Muscle layer of duodenum (tissue), 2 donors: ENCODE measurements around the gene RSL1D1.
"Not testable (repeated sequence)": the region's sequence is repeated elsewhere in the genome, so short reads cannot be mapped to it uniquely, and the experiment has no call there.

Experiments
- H3K27ac ChIP-seq: one replicate; pipeline ENCODE4 v1.7.0; 2013; ENCODE audit warnings: mild to moderate bottlenecking, low read length
- H3K27me3 ChIP-seq: one replicate; pipeline ENCODE4 v1.7.0; 2013; ENCODE audit warnings: low read depth, mild to moderate bottlenecking, control low read depth, low read length
- H3K36me3 ChIP-seq, 2 donors: one replicate each; pipeline ENCODE4 v1.7.0; 2013; ENCODE audit warnings: low read length in 2 of 2, control low read depth in 1 of 2, mild to moderate bottlenecking in 1 of 2; ENCODE audit not compliant: insufficient read depth in 2 of 2, control insufficient read depth in 1 of 2
- H3K4me1 ChIP-seq, 2 donors: one replicate each; pipeline ENCODE4 v1.7.0; 2013; ENCODE audit warnings: low read length in 2 of 2, mild to moderate bottlenecking in 2 of 2, control low read depth in 1 of 2, moderate library complexity in 1 of 2; ENCODE audit not compliant: insufficient read depth in 2 of 2, control insufficient read depth in 1 of 2
- H3K4me3 ChIP-seq, 2 donors: one replicate each; pipeline ENCODE4 v1.7.0; 2013; ENCODE audit warnings: low read length in 2 of 2, low read depth in 1 of 2, mild to moderate bottlenecking in 1 of 2
- H3K9me3 ChIP-seq, 2 donors: one replicate each; pipeline ENCODE4 v1.7.0; 2013; ENCODE audit warnings: low read length in 2 of 2, control low read depth in 1 of 2, mild to moderate bottlenecking in 1 of 2; ENCODE audit not compliant: control insufficient read depth in 1 of 2
- donor health status: healthy.

Gene RSL1D1

DNA sequence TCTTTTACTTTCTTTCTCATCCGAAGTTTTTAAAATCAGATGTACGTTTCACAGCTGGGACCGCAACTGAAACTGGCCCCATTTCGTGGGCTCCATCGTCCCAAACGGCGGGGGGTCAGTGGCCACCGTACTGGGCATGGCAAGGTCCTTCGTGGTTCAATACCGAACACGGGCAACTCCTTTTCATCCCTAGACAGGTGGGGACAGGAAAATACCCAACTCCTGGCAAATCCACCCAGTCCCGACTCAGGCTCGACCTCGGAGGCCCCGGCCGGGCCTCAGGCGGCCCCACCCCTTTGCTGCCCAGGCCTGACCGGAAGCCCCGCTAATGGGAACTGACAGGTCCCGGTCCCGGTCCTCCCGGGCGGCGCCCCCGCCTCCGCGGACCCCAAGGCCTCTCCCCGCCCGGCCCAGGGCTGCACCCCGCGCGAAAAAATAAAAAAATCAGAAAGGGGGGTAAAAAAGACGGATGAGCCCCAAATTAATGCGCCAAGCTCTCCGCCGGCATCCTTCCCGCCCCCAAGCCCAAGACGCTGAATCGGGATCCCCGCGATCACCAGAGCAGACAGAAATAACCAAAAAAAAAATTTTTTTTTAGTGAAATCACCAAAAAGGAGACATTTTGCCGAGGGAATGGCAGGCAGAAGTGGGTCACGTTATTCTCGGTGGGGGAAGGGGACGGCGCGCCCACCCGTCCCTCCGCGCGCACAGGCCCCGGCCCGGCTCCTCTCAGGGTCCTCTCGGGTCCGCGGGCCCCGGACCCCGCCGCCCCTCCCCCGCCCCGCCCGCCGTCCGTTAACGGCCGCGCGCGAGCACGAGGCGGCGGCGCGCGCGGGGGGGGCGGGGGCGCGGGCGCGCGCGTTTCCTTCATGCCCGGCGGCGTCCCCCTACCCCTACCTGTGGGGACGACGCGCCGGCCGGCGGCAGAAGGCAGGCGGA is 54.8 kb downstream of the RSL1D1 start:
- no peaks in the 10 kb centered on the region for H3K9me3 ChIP-seq
- peak overlapping the region; percentile 70 to 81 for H3K4me3 ChIP-seq
- H3K4me1 ChIP-seq = peaks cover 24 to 59% of the 10 kb centered on the region in 2 donors
- H3K36me3 ChIP-seq = peaks cover 0 to 5% of the 10 kb centered on the region in 2 donors
- H3K27ac ChIP-seq = peak overlapping the region; percentile 93
- no peaks in the 10 kb centered on the region for H3K27me3 ChIP-seq

DNA sequence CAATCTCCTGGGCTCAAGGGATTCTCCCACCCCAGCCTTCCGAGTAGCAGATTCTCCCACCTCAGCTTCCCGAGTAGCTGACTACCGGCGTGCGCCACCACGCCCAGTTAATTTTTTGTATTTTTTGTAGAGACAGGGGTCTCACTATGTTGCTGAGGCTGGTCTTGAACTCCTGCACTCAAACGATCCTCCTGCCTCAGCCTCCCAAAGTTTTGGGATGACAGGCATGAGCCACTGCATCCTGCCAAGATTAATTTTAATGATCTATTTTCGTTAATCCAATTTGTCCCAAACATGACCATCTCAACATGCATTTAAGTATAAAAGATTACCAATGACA is 55.5 kb downstream of the RSL1D1 start:
- H3K9me3 ChIP-seq = no peaks in the 10 kb centered on the region
- peaks cover 0 to 5% of the 10 kb centered on the region in 2 donors for H3K36me3 ChIP-seq
- H3K4me3 ChIP-seq = peak overlapping the region; percentile 70 to 81
- peak overlapping the region; percentile 93 for H3K27ac ChIP-seq
- no peaks in the 10 kb centered on the region for H3K27me3 ChIP-seq
- H3K4me1 ChIP-seq = peaks cover 28 to 63% of the 10 kb centered on the region in 2 donors

DNA sequence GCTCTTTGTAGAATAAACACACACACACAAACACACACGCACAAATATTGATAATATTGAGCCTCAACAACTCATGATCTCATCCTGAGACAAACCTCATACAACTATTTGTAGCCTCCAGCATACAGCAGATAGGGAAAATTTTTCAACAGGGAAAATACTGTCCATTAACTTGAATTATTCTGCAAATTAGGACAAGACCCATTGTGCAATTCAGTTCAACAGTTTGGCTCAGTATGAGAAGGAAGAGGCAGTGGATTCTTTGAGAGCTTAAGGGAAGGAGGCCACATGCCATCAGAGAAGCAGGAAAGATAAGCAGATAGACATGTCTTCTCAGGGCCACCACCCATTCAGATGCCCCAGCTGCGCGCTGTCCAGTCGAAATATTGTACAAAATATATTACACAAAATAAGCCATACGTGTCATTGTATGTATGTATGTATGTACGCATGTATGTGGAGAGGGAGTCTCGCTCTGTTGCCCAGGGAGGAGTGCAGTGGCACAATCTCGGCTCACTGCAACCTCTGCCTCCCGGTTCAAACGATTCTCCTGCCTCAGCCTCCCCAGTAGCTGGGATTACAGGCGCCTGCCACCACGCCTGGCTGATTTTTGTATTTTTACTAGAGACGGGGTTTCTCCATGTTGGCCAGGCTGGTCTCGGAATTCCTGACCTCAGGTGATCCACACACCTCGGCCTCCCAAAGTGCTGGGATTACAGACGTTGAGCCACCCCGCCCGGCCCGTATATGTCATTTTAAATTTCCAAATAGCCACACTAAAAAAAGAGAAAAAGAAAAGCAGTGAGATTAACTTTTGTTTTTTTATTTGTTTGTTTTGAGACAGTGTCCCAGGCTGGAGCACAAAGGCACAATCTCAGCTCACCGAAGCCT is 56.1 kb downstream of the RSL1D1 start:
- H3K27me3 ChIP-seq = no peaks in the 10 kb centered on the region
- peaks cover 28 to 63% of the 10 kb centered on the region in 2 donors for H3K4me1 ChIP-seq
- peaks cover 2 to 5% of the 10 kb centered on the region in 2 donors for H3K36me3 ChIP-seq
- no peaks in the 10 kb centered on the region for H3K9me3 ChIP-seq
- peak overlapping the region; percentile 93 for H3K27ac ChIP-seq
- peak overlapping the region; percentile 70 to 81 for H3K4me3 ChIP-seq

DNA sequence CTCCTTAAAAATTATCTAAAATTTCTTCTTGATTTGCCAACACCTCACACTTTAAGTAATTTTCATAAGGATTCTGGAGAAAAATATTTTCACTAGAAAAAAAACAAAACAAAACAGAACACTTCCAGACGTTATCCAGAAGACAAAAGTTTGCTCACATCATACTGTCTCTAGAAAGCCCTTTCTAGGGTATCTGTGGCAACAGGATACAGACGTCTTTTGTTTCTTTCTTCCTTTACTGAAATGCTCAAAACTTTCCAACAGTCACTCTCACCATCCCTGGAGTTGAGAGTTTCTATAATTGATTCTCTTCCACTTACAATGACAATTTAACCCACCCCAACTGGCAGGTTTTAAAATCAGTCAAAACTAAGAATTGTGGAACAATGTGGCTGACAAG is 56.9 kb downstream of the RSL1D1 start:
- peaks cover 28 to 63% of the 10 kb centered on the region in 2 donors for H3K4me1 ChIP-seq
- H3K9me3 ChIP-seq = no peaks in the 10 kb centered on the region
- H3K4me3 ChIP-seq = no peak overlapping the region
- H3K27ac ChIP-seq = peak overlapping the region; percentile 12
- H3K36me3 ChIP-seq = peaks cover 3 to 5% of the 10 kb centered on the region in 2 donors
- no peaks in the 10 kb centered on the region for H3K27me3 ChIP-seq

DNA sequence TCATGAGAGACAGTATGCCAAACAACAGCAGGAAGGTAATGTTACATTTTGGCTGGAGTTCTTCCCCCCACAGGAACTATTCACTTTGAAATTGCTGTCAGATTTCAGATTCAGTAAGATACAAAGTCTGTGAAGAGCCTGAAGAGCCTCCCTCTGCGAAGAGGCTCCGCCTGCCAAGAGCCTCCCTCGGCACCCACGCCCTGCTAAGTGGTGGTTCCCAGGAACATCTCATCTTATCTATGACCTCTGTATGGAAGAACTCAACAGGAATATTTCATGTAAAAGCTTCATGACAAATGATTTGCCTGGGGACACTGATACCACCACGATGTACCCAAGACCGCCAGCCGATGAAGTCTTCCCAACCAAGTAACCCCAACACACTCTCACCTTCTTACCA is 57.5 kb downstream of the RSL1D1 start:
- H3K36me3 ChIP-seq = peaks cover 3 to 5% of the 10 kb centered on the region in 2 donors
- no peaks in the 10 kb centered on the region for H3K9me3 ChIP-seq
- no peaks in the 10 kb centered on the region for H3K27me3 ChIP-seq
- peak overlapping the region; percentile 35 for H3K27ac ChIP-seq
- H3K4me3 ChIP-seq = no peak overlapping the region
- peaks cover 28 to 59% of the 10 kb centered on the region in 2 donors for H3K4me1 ChIP-seq

GRCh38 chr16:11792410-11793241 is 58.7 kb downstream of the RSL1D1 start:
- peak overlapping the region; percentile 35 for H3K27ac ChIP-seq
- H3K36me3 ChIP-seq = peaks cover 2 to 3% of the 10 kb centered on the region in 2 donors
- H3K4me1 ChIP-seq = peaks cover 28 to 51% of the 10 kb centered on the region in 2 donors
- H3K27me3 ChIP-seq = no peaks in the 10 kb centered on the region
- no peaks in the 10 kb centered on the region for H3K9me3 ChIP-seq
- no peak overlapping the region for H3K4me3 ChIP-seq

DNA sequence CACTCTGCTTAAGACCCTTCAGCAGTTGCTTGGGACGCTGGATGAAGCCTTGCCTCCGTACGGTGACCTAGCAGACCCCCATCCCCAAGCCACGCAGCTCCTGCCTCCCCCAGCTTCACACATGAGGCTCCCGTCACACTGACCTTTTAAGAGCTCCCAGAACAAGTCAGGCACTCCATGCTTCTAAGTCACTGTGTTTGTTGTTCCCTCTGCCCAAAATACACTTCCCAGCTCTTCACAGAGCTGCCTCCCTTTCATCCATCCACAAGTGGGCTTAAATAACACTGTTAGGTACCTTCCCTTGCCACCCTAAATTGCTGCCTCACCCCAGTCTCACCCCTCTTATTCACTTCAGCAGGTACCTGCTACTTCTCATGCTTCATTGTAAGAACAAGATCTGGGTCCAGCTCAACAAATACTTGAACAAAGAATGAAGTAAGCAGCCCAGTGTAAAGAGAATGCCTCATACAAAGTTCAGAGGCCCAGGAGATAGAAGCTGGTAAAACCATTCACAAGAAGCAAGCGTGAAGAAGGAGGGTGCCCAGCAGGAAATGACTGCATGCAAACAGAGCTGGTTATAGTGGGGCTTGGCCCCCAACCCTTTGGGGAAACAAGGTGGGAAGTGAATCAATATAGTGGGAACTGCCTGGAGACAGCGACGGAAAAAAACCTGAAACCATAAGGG is 60.1 kb downstream of the RSL1D1 start:
- H3K4me1 ChIP-seq = peaks cover 28 to 51% of the 10 kb centered on the region in 2 donors
- H3K27me3 ChIP-seq = no peaks in the 10 kb centered on the region
- H3K4me3 ChIP-seq = no peak overlapping the region
- no peaks in the 10 kb centered on the region for H3K9me3 ChIP-seq
- H3K36me3 ChIP-seq = peaks cover 0 to 3% of the 10 kb centered on the region in 2 donors
- H3K27ac ChIP-seq = peak overlapping the region; percentile 10

- no peaks in the 10 kb centered on the region for H3K9me3 ChIP-seq
- peaks cover 22 to 31% of the 10 kb centered on the region in 2 donors for H3K4me1 ChIP-seq
- H3K27ac ChIP-seq = no peak overlapping the region
- peaks cover 0 to 3% of the 10 kb centered on the region in 2 donors for H3K36me3 ChIP-seq
- H3K27me3 ChIP-seq = no peaks in the 10 kb centered on the region
- H3K4me3 ChIP-seq = no peak overlapping the region
Measured at GRCh38 chr16:11788914-11789313, 62.4 kb downstream of the RSL1D1 start.

DNA sequence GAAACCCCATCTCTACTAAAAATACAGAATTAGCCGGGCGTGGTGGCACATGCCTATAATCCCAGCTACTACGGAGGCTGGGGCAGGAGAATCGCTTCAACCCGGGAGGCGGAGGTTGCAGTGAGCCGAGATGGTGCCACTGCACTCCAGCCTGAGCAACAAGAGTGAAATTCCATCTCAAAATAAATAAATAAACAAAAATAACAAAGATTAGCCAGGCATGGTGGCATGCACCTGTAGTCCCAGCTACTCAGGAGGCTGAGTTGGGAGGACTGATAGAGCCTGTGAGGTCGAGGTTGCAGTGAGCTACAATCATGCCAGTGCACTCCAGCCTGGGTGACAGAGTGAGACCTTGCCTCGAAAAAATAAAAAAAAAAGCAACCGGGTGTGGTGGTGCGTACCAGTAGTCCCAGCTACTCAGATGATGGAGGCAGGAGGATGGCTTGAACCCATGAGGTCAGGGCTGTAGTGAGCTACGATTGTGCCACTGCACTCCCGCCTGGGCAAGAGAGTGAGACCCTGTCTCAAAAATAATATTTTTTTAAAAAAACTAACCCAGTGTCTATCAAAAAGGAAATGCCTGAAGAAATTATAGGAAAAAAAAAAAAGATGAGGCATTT is 66.3 kb downstream of the RSL1D1 start:
- H3K9me3 ChIP-seq, H3K27me3 ChIP-seq, H3K4me3 ChIP-seq, H3K27ac ChIP-seq, H3K36me3 ChIP-seq: not testable (repeated sequence)
- H3K4me1 ChIP-seq = peaks cover 16 to 22% of the 10 kb centered on the region in 2 donors

- H3K36me3 ChIP-seq, H3K27ac ChIP-seq, H3K27me3 ChIP-seq, H3K4me3 ChIP-seq, H3K9me3 ChIP-seq: not testable (repeated sequence)
- H3K4me1 ChIP-seq = peaks cover 16 to 22% of the 10 kb centered on the region in 2 donors
Measured at GRCh38 chr16:11784381-11784780, 67.0 kb downstream of the RSL1D1 start.
